CD8-positive, alpha-beta memory T cell (primary cell): ENCODE data around the gene STAB2. TPM values are rescaled to one million over a fixed set of nuclear protein-coding genes. Genes with fewer than 3 reads are reported as not detected.

ENCODE experiments used
- CTCF ChIA-PET: fragments of 350-600 bp; sonication (Branson Sonifier 250); formaldehyde crosslinking; loops from one replicate; lab custom pipeline; 2021; ENCODE audit warnings: antibody characterized with exemption; lab: Charles Lee
- POLR2A ChIA-PET: fragments of 350-600 bp; sonication (Branson Sonifier 250); formaldehyde crosslinking; loops from one replicate; lab custom pipeline; 2021; ENCODE audit warnings: antibody characterized with exemption; lab: Charles Lee
- DNase-seq, 5 donors: peaks; one replicate each; pipeline versions ENCODE4 v3.0.0 to v3.0.0-alpha.2; 2020 to 2022; ENCODE audit warnings: mixed read lengths in 1 of 5
- H3K27ac ChIP-seq: one replicate; pipeline ENCODE4 v1.7.0; 2013; ENCODE audit warnings: low read depth, mild to moderate bottlenecking, low read length, moderate library complexity
- H3K27me3 ChIP-seq: 2 replicates; pipeline ENCODE4 v1.7.0; 2013; ENCODE audit warnings: low read length, mild to moderate bottlenecking; ENCODE audit not compliant: insufficient read depth, poor library complexity, severe bottlenecking
- H3K36me3 ChIP-seq: 2 replicates; pipeline ENCODE4 v1.7.0; 2013; ENCODE audit warnings: mild to moderate bottlenecking, low read length, moderate library complexity; ENCODE audit not compliant: insufficient read depth
- H3K4me1 ChIP-seq: 2 replicates; pipeline ENCODE4 v1.7.0; 2013; ENCODE audit warnings: mild to moderate bottlenecking, low read length, moderate library complexity; ENCODE audit not compliant: insufficient read depth
- H3K4me3 ChIP-seq: 2 replicates; pipeline ENCODE4 v1.7.0; 2013; ENCODE audit warnings: mild to moderate bottlenecking, low read length
- H3K9me3 ChIP-seq: 2 replicates; pipeline ENCODE4 v1.7.0; 2013; ENCODE audit warnings: mild to moderate bottlenecking, low read length
- H3K27ac Mint-ChIP-seq, 8 donors: one replicate each; pipeline ENCODE4 v1.8.0; 2020 to 2021; ENCODE audit warnings: mixed read lengths in 8 of 8, mild to moderate bottlenecking in 6 of 8, inconsistent platforms in 3 of 8, moderate library complexity in 3 of 8
- H3K27me3 Mint-ChIP-seq, 2 donors: one replicate each; pipeline ENCODE4 v1.8.0; 2020 to 2021; ENCODE audit warnings: mixed read lengths in 2 of 2, mild to moderate bottlenecking in 1 of 2, moderate library complexity in 1 of 2
- H3K36me3 Mint-ChIP-seq, 3 donors: one replicate each; pipeline ENCODE4 v1.8.0; 2020 to 2021; ENCODE audit warnings: mixed read lengths in 3 of 3, inconsistent platforms in 1 of 3, mild to moderate bottlenecking in 1 of 3
- H3K4me1 Mint-ChIP-seq, 3 donors: one replicate each; pipeline ENCODE4 v1.8.0; 2020 to 2021; ENCODE audit warnings: mixed read lengths in 3 of 3, inconsistent platforms in 1 of 3, mild to moderate bottlenecking in 1 of 3
- H3K4me3 Mint-ChIP-seq, 7 donors: one replicate each; pipeline ENCODE4 v1.8.0; 2020 to 2021; ENCODE audit warnings: mixed read lengths in 7 of 7, mild to moderate bottlenecking in 6 of 7, moderate library complexity in 4 of 7, inconsistent platforms in 2 of 7
- H3K9me3 Mint-ChIP-seq, 5 donors: one replicate each; pipeline ENCODE4 v1.8.0; 2020 to 2022; ENCODE audit warnings: mixed read lengths in 5 of 5, mild to moderate bottlenecking in 3 of 5, moderate library complexity in 2 of 5, inconsistent platforms in 1 of 5
- polyA plus RNA-seq: library from polyadenylated mRNA; unstranded; fragments of 300-500 nt; fragmentation: Illumina TruSeq; gene quantifications from one replicate; pipeline ENCODE4 v1.2.3, GENCODE V29; 2021
- total RNA-seq, 2 experiments: library from RNA; stranded (reverse); gene quantifications; one replicate each; pipeline ENCODE4 v1.2.3, GENCODE V29; 2021

Gene STAB2
- total and polyA plus RNA-seq, 3 experiments from 2014 or later, result not detected

- peaks cover 0 to 4% (median 1%) of the 10 kb centered on the region in 3 donors for H3K36me3 Mint-ChIP-seq
- CTCF ChIA-PET, result no interaction called here
- no peak for DNase-seq
- H3K4me3 ChIP-seq, result no peak overlapping the region
- POLR2A ChIA-PET, result no interaction called here
- peaks cover 7% of the 10 kb centered on the region for H3K27me3 ChIP-seq
- no peaks in the 10 kb centered on the region for H3K4me1 ChIP-seq
- H3K36me3 ChIP-seq, result no peaks in the 10 kb centered on the region
- H3K4me3 Mint-ChIP-seq, result no peak overlapping the region
- H3K4me1 Mint-ChIP-seq, result peaks cover 7 to 9% (median 8%) of the 10 kb centered on the region in 3 donors
- no peak overlapping the region for H3K27ac Mint-ChIP-seq
- H3K27me3 Mint-ChIP-seq, result peaks cover 38 to 86% of the 10 kb centered on the region in 2 donors
- no peak overlapping the region for H3K27ac ChIP-seq
- H3K9me3 Mint-ChIP-seq, result peaks cover 13 to 19% (median 16%) of the 10 kb centered on the region in 5 donors
- H3K9me3 ChIP-seq, result no peaks in the 10 kb centered on the region
Measured at GRCh38 chr12:103571286-103571685, 15.8 kb upstream of the STAB2 start.

GRCh38 chr12:103572312-103573045, 14.6 kb upstream of the STAB2 start:
- peaks cover 0 to 4% (median 1%) of the 10 kb centered on the region in 3 donors for H3K36me3 Mint-ChIP-seq
- no peak overlapping the region for H3K27ac Mint-ChIP-seq
- peaks cover 7 to 9% (median 8%) of the 10 kb centered on the region in 3 donors for H3K4me1 Mint-ChIP-seq
- no peak overlapping the region for H3K27ac ChIP-seq
- H3K9me3 Mint-ChIP-seq, result peaks cover 1 to 14% (median 5%) of the 10 kb centered on the region in 5 donors
- peaks cover 41 to 82% of the 10 kb centered on the region in 2 donors for H3K27me3 Mint-ChIP-seq
- H3K27me3 ChIP-seq, result peaks cover 7% of the 10 kb centered on the region
- no peak for DNase-seq
- H3K4me3 ChIP-seq, result no peak overlapping the region
- H3K4me3 Mint-ChIP-seq, result no peak overlapping the region
- ChIA-PET POLR2A (no interaction called here), CTCF (interaction anchor here (0.7 kb wide), 1 partner anchor 11 kb away, joined by 3 read pairs; no protein-coding TSS in a partner anchor)
- H3K36me3 ChIP-seq, result no peaks in the 10 kb centered on the region
- no peaks in the 10 kb centered on the region for H3K4me1 ChIP-seq
- H3K9me3 ChIP-seq, result no peaks in the 10 kb centered on the region

- Mint-ChIP-seq H3K4me1 (peaks cover 7 to 9% (median 8%) of the 10 kb centered on the region in 3 donors), H3K27me3 (peaks cover 40 to 79% of the 10 kb centered on the region in 2 donors), H3K27ac (no peak overlapping the region), H3K36me3 (peaks cover 0 to 4% (median 1%) of the 10 kb centered on the region in 3 donors), H3K9me3 (peaks cover 0 to 11% (median 0%) of the 10 kb centered on the region in 5 donors), H3K4me3 (no peak overlapping the region)
- H3K36me3 ChIP-seq, result no peaks in the 10 kb centered on the region
- no peaks in the 10 kb centered on the region for H3K9me3 ChIP-seq
- POLR2A ChIA-PET, result no interaction called here
- no peak for DNase-seq
- H3K4me1 ChIP-seq, result no peaks in the 10 kb centered on the region
- CTCF ChIA-PET, result no interaction called here
- H3K27me3 ChIP-seq, result peaks cover 7% of the 10 kb centered on the region
- H3K4me3 ChIP-seq, result no peak overlapping the region
- H3K27ac ChIP-seq, result no peak overlapping the region
Measured at GRCh38 chr12:103573185-103573584, 13.9 kb upstream of the STAB2 start.

GRCh38 chr12:103578926-103579325, 8.1 kb upstream of the STAB2 start:
- H3K4me1 Mint-ChIP-seq, result peaks cover 7 to 9% (median 8%) of the 10 kb centered on the region in 3 donors
- Histone ChIP-seq H3K4me1 (no peaks in the 10 kb centered on the region), H3K27me3 (peaks cover 4% of the 10 kb centered on the region), H3K36me3 (no peaks in the 10 kb centered on the region), H3K9me3 (no peaks in the 10 kb centered on the region), H3K27ac (no peak overlapping the region), H3K4me3 (no peak overlapping the region)
- no peaks in the 10 kb centered on the region for H3K36me3 Mint-ChIP-seq
- H3K9me3 Mint-ChIP-seq, result no peaks in the 10 kb centered on the region
- H3K27me3 Mint-ChIP-seq, result peaks cover 16 to 52% of the 10 kb centered on the region in 2 donors
- CTCF ChIA-PET, result no interaction called here
- POLR2A ChIA-PET, result no interaction called here
- DNase-seq, result no peak
- no peak overlapping the region for H3K4me3 Mint-ChIP-seq
- H3K27ac Mint-ChIP-seq, result no peak overlapping the region

- no peaks in the 10 kb centered on the region for H3K36me3 Mint-ChIP-seq
- H3K4me3 Mint-ChIP-seq, result no peak overlapping the region
- H3K27me3 ChIP-seq, result no peaks in the 10 kb centered on the region
- POLR2A ChIA-PET, result no interaction called here
- no peak overlapping the region for H3K27ac ChIP-seq
- H3K27me3 Mint-ChIP-seq, result peaks cover 16 to 48% of the 10 kb centered on the region in 2 donors
- no peaks in the 10 kb centered on the region for H3K9me3 Mint-ChIP-seq
- H3K4me1 Mint-ChIP-seq, result peaks cover 5 to 6% (median 6%) of the 10 kb centered on the region in 3 donors
- peak overlapping the region in 1 of 8 donors; percentile 44 for H3K27ac Mint-ChIP-seq
- H3K4me3 ChIP-seq, result no peak overlapping the region
- DNase-seq, result no peak
- H3K36me3 ChIP-seq, result no peaks in the 10 kb centered on the region
- CTCF ChIA-PET, result no interaction called here
- H3K4me1 ChIP-seq, result no peaks in the 10 kb centered on the region
- no peaks in the 10 kb centered on the region for H3K9me3 ChIP-seq
Measured at GRCh38 chr12:103580026-103580425, 7.0 kb upstream of the STAB2 start.

- Histone ChIP-seq H3K27ac (no peak overlapping the region), H3K36me3 (no peaks in the 10 kb centered on the region), H3K9me3 (no peaks in the 10 kb centered on the region), H3K27me3 (no peaks in the 10 kb centered on the region), H3K4me1 (no peaks in the 10 kb centered on the region), H3K4me3 (no peak overlapping the region)
- H3K36me3 Mint-ChIP-seq, result no peaks in the 10 kb centered on the region
- no peak overlapping the region for H3K4me3 Mint-ChIP-seq
- no peaks in the 10 kb centered on the region for H3K4me1 Mint-ChIP-seq
- no peak overlapping the region for H3K27ac Mint-ChIP-seq
- H3K27me3 Mint-ChIP-seq, result peaks cover 2 to 32% of the 10 kb centered on the region in 2 donors
- POLR2A ChIA-PET, result no interaction called here
- CTCF ChIA-PET, result interaction anchor here (1.2 kb wide), 1 partner anchor 11 kb away, joined by 3 read pairs; no protein-coding TSS in a partner anchor
- H3K9me3 Mint-ChIP-seq, result no peaks in the 10 kb centered on the region
- no peak for DNase-seq
Measured at GRCh38 chr12:103583008-103583407, 4.1 kb upstream of the STAB2 start.

- Histone ChIP-seq H3K36me3 (no peaks in the 10 kb centered on the region), H3K27me3 (no peaks in the 10 kb centered on the region), H3K9me3 (no peaks in the 10 kb centered on the region), H3K4me3 (no peak overlapping the region), H3K4me1 (no peaks in the 10 kb centered on the region), H3K27ac (no peak overlapping the region)
- H3K4me3 Mint-ChIP-seq, result no peak overlapping the region
- H3K36me3 Mint-ChIP-seq, result no peaks in the 10 kb centered on the region
- H3K9me3 Mint-ChIP-seq, result no peaks in the 10 kb centered on the region
- CTCF ChIA-PET, result no interaction called here
- POLR2A ChIA-PET, result no interaction called here
- H3K4me1 Mint-ChIP-seq, result no peaks in the 10 kb centered on the region
- no peak for DNase-seq
- H3K27ac Mint-ChIP-seq, result no peak overlapping the region
- H3K27me3 Mint-ChIP-seq, result peaks cover 2 to 24% of the 10 kb centered on the region in 2 donors
Measured at GRCh38 chr12:103586132-103586531, 941 bp upstream of the STAB2 start.

GRCh38 chr12:103588680-103589079, 1.6 kb downstream of the STAB2 start:
- no peak for DNase-seq
- Histone ChIP-seq H3K4me3 (no peak overlapping the region), H3K9me3 (no peaks in the 10 kb centered on the region), H3K27ac (no peak overlapping the region), H3K36me3 (no peaks in the 10 kb centered on the region), H3K4me1 (no peaks in the 10 kb centered on the region), H3K27me3 (no peaks in the 10 kb centered on the region)
- Mint-ChIP-seq H3K27me3 (peaks cover 2 to 19% of the 10 kb centered on the region in 2 donors), H3K4me3 (no peak overlapping the region), H3K36me3 (no peaks in the 10 kb centered on the region), H3K9me3 (peaks cover 0 to 2% (median 0%) of the 10 kb centered on the region in 5 donors), H3K4me1 (no peaks in the 10 kb centered on the region), H3K27ac (no peak overlapping the region)
- POLR2A ChIA-PET, result no interaction called here
- CTCF ChIA-PET, result interaction anchor here (1.2 kb wide), 1 partner anchor 40 kb away, joined by 4 read pairs; no protein-coding TSS in a partner anchor
